ENCODE results near the gene MEF2B.
"Not testable (repeated sequence)": the region's sequence is repeated elsewhere in the genome, so short reads cannot be mapped to it uniquely, and the experiment has no call there.

MEF2B gene

GRCh38 chr19:19155495-19156219 lies 14.4 kb downstream of the MEF2B start:
- DNase-seq (ENCODE audit: low spot score): no peak

- no peak for DNase-seq (ENCODE audit: low spot score)
These were observed 15.1 kb downstream of the MEF2B start for GRCh38 chr19:19154768-19155494.

GRCh38 chr19:19152668-19153384 lies 17.2 kb downstream of the MEF2B start:
- DNase-seq (ENCODE audit: low spot score): no peak

- no peak for DNase-seq (ENCODE audit: low spot score)
These were observed 18.6 kb downstream of the MEF2B start for GRCh38 chr19:19151418-19151817.

GRCh38 chr19:19149435-19149834 lies 20.6 kb downstream of the MEF2B start:
- no peak for DNase-seq (ENCODE audit: low spot score)

GRCh38 chr19:19148504-19148903 lies 21.6 kb downstream of the MEF2B start:
- DNase-seq (ENCODE audit: low spot score): not testable (repeated sequence)

- DNase-seq (ENCODE audit: low spot score): no peak
These were observed 22.7 kb downstream of the MEF2B start for GRCh38 chr19:19147344-19147743.

- no peak for DNase-seq (ENCODE audit: low spot score)
These were observed 23.2 kb downstream of the MEF2B start for GRCh38 chr19:19146865-19147264.

GRCh38 chr19:19145684-19146608 lies 24.1 kb downstream of the MEF2B start:
- peak; percentile 89 for DNase-seq (ENCODE audit: low spot score)

- DNase-seq (ENCODE audit: low spot score): no peak
These were observed 24.8 kb downstream of the MEF2B start for GRCh38 chr19:19145281-19145680.

- DNase-seq (ENCODE audit: low spot score): no peak
These were observed 27.7 kb downstream of the MEF2B start for GRCh38 chr19:19142347-19142746.

GRCh38 chr19:19140476-19140875 lies 29.6 kb downstream of the MEF2B start:
- DNase-seq (ENCODE audit: low spot score): no peak

GRCh38 chr19:19139876-19140229 lies 30.2 kb downstream of the MEF2B start:
- no peak for DNase-seq (ENCODE audit: low spot score)

- peak; percentile 100 for DNase-seq (ENCODE audit: low spot score)
These were observed 31.7 kb downstream of the MEF2B start, which contains the start of gene TMEM161A for GRCh38 chr19:19138109-19138981. Gene TMEM161A, minus strand, starts transcription at chr19:19138478. Its CDS starts 50 bp downstream, at chr19:19138428.

- DNase-seq (ENCODE audit: low spot score): no peak
These were observed 32.4 kb downstream of the MEF2B start for GRCh38 chr19:19137556-19138108.

- DNase-seq (ENCODE audit: low spot score): not testable (repeated sequence)
These were observed 34.4 kb downstream of the MEF2B start for GRCh38 chr19:19135713-19136112.

- peak; percentile 40 for DNase-seq (ENCODE audit: low spot score)
These were observed 35.3 kb downstream of the MEF2B start for GRCh38 chr19:19134687-19135158.

- DNase-seq (ENCODE audit: low spot score): no peak
These were observed 36.1 kb downstream of the MEF2B start for GRCh38 chr19:19133985-19134384.

- DNase-seq (ENCODE audit: low spot score): no peak
These were observed 37.2 kb downstream of the MEF2B start for GRCh38 chr19:19132912-19133311.

- no peak for DNase-seq (ENCODE audit: low spot score)
These were observed 38.1 kb downstream of the MEF2B start for GRCh38 chr19:19131989-19132388.
